HG02981 (cell line): ENCODE results near the gene MACROH2A2.

Source experiments
- ATAC-seq: cut with Tn5 transposase; IDR thresholded peaks from one replicate; pipeline ENCODE4 v1.9.1; 2021; ENCODE audit warnings: mild to moderate bottlenecking, moderate library complexity; ENCODE audit not compliant: unreplicated experiment

MACROH2A2 gene

DNA sequence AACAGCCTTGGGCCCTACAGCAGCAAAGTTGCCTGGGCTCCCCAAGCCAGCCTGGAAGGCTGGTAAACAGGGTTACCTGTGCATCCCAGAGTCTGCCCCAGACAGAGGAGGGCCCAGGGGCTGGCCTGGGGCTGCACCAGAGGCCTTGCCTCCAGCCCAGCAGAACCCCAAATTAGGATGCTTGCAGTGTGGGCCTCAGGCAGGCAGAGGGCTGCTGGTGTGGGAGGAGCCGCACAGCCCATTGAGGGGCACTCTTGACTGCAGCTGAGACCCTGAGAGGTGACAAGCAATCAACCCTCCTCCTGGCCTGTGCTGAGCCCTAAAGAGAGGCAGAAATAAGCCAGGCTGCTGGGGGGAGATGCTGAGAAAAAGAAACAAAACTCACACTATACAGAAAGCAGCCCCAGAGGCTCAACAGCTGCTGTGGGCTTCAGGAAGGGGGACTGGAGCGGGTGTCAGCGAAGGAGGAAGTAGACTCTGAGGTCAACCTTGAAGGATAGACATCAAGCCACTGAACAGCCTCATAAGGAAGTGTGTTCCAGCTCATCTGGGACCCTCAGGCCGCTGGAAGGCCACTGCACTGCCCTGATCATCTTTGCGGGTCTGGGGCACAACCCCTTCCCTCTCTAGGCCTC lies 73.4 kb downstream of the MACROH2A2 start:
- no peak for ATAC-seq

DNA sequence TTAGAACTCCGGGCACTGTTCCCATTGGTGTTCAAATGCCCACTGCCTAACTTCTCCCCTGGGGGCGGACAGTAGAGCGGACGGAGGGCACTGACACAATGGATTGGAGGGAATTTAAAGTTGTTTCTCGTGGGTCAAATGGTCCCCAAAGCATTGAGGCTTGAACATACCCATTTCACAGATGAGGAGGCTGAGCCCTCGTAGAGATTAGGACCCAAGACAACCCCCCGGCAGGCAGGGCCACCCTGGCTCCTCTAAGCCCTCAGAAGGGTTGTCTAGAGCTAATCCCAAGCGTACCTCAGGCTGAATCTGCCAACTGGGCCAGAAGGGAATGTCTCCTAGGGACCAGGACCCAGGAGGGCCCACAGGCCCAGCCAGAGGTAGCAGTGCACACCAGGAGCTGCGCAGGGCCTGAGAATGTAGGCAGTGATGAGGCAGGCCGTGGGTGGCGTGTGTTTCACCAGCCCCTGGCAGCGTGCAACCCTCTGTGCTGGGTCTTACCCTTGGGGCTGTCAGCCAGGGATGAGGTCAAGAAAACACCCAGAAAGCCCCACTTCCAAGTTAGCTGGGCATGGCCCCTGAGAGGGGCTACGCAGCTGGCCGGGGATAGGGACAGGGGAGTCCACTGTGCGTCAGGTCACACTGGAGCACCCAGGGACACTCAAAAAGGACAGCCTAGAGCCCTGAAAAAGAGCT lies 74.2 kb downstream of the MACROH2A2 start:
- no peak for ATAC-seq

DNA sequence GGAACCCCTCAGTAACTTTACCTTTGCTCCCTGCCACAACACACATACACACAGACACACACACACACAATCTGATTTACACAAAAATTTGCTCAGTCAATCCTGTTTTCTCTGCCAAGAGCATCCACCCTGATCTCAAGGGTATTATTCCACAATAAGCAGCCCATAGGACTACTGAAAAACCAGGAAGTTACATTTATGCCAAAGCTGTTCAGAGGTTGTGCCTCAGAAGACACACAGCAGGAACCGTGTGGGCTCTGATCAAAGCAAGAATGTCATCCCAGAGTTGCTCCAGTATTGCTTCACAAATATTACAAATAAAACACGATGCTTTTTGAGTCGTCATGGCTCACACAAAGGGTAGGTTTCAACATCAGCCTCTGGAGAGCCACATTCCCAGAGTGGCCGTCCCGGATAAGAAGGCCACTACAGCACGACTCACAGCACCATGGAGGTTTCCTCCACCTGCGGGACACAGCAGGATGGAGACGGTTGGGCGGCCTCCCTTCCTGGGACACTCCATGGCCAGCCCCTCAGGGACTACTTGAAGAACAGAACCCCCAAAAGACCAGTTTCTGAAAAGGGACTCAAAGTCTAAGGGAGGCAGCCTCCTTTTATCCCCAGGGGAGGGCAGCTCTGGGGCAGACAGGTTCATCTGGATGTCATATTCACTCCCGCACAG lies 78.4 kb downstream of the MACROH2A2 start:
- ATAC-seq, result no peak

DNA sequence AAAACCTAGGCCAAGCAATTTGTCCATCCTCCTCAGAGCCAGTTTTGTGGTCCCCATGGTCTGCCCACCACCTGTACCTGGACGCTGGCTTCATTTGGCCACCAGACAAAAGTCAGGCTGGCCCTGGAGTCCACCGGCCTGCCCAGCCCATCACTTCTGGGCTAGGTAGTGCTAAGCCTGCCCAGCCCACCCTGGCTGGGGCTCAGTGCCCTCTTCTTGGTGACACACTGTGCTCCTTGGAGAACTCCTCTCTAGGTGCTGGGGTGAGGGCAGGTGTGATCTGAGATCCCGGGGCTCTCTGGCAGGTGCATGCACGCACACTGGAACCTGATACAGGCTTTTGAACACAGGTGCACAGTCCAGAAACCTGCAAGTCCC lies 78.9 kb downstream of the MACROH2A2 start:
- no peak for ATAC-seq

DNA sequence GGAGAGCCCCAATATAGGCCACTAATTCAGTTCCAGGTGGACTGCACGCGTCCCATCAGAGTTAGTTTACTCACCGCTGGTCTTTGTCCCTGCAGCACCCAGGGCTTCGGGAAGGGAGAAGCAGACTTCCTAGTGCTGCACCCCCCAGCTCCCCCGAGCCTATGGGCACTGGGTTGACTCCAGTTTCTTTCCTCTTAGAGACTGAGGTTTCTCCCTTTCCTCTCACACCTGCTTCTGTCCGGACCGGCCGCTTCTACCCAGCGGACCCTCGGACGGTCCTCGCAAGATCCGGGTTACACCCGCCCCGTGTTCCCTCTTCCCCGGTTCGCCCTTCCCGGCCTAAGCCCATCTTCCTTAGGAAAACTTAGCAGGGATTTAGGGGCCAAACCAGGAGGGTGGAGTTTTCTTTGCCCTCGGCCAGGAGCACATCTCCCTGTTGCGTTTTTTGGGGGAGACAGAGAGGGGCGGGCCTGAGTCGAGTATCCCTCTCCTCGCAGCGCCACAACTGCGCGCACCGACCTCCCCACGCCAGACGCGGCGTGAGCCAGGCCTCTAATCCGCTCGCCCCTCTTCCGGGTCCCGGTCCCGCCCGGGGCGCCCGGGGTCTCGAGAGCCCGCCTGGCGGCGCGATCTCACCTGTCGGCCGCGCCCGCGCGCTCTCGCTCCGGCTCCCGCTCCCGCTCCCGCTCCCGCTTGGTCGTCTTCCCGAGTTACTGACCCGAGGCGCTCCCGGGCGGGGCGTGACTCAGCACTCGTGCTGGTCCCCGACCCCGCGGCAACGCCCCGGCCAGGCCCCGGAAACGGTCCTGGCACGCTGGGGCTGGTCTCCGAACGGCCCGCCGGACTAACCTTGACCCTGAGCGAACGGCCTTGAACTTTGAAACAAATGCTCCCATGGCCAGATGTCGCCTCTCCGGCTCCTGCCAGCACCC lies 79.7 kb downstream of the MACROH2A2 start, which contains the start of gene AIFM2:
Gene AIFM2, minus strand, starts transcription at position 728 of the 932 bp plus-strand sequence. CDS start 8,741 bp downstream, outside the sequence.
- peak; percentile 82 for ATAC-seq

GRCh38 chr10:70135046-70135445 lies 82.4 kb downstream of the MACROH2A2 start:
- no peak for ATAC-seq

- ATAC-seq, result no peak
These were observed 83.0 kb downstream of the MACROH2A2 start for GRCh38 chr10:70135684-70136083.

DNA sequence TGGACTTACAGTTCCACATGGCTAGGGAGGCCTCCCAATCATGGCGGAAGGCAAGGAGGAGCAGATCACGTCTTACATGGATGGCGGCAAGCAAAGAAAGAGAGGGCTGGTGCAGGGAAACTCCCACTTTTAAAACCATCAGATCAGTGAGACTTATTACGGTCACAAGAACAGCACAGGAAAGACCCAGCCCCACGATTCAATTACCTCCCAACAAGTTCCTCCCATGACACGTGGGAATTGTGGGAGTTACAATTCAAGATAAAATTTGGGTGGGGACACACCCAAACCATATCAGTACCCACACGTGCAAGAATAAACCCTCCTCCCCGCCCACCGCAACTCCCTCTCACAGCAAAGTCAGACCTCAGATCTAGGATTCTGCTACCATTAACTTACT lies 84.5 kb downstream of the MACROH2A2 start:
- no peak for ATAC-seq

GRCh38 chr10:70137927-70138883 lies 85.6 kb downstream of the MACROH2A2 start:
- ATAC-seq, result no peak

DNA sequence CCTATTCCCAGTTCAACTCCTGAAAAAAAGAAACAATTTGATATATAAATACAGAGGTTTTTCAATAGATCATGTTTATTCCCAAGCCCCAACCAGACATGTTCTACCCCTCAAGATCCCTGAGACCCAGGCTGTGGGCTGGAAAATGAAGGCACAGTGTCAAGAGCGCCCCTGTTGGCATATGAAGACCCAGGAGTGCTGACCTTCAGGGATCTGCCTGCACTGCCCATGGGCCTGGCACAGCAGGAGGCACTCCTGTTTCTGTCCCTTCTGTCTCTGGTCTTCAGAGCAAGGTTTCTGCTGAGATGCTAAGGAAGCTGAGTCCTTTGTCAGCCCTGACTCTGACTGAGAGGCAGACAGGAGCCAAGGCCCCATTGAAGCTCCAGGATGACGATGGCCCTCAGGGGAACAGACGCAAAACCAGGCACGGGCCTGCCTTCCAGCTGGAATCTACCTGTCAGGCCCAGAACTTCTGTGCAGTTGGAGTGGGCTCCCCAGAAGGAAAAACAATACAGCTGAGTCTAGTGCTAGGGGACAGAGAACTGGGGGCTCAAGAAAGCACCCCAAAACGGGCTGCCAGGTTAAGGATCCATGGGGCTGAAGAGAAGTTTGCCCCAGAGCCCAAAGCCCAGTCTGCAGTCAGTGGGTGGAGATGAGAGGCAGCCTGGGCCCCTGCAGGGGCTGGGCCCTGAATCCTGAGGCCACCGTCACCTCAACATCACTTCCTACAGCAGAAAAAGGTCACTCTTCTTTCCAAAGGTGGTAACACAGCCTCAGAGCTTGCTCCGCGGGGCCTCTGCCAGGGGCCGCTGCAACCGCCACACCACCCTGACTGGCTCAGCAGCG lies 86.7 kb downstream of the MACROH2A2 start:
- no peak for ATAC-seq

DNA sequence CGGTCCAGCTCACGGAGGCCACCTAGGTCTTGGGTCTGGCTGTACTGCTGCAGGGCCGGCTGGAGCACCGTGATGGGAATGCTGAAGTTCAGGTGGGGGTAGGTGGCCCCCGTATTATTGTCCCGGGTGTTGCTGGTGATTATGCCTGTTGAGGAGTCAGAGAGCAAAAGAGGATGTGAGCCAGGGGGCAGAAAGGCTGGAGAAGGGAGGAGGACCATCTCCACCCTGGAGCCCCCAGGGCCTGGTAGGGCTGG lies 87.3 kb downstream of the MACROH2A2 start:
- ATAC-seq, result no peak

- ATAC-seq, result no peak
These were observed 87.7 kb downstream of the MACROH2A2 start for GRCh38 chr10:70140297-70140696.

GRCh38 chr10:70142555-70142954 lies 89.9 kb downstream of the MACROH2A2 start:
- ATAC-seq, result no peak

GRCh38 chr10:70144372-70145110 lies 91.9 kb downstream of the MACROH2A2 start:
- ATAC-seq, result no peak

DNA sequence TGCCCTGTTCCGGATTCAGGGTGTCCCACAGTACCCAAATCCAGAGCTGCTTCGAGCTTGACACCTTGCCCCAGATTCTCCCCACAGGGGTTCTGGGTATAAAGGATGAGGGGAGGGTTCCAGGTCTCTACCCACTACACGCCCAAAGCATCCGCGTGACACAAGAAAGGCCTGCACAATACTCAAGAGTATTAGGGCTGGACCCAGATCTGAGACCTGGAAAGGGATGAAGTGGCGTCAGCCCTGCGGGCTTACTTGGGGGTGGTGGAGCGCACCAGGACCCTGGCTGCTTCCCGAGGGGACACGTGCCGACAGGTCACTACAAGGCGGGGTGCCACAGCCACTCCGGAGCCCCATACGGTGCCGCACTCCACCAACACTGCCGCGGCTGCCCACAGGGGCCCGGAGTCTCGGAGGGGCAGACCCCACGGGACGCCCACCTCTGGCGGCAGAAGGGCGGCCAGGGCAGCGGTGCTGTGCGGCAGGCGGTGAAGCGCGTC lies 92.6 kb downstream of the MACROH2A2 start:
- ATAC-seq, result no peak

GRCh38 chr10:70145666-70146488 lies 93.2 kb downstream of the MACROH2A2 start:
- ATAC-seq, result peak; percentile 47

DNA sequence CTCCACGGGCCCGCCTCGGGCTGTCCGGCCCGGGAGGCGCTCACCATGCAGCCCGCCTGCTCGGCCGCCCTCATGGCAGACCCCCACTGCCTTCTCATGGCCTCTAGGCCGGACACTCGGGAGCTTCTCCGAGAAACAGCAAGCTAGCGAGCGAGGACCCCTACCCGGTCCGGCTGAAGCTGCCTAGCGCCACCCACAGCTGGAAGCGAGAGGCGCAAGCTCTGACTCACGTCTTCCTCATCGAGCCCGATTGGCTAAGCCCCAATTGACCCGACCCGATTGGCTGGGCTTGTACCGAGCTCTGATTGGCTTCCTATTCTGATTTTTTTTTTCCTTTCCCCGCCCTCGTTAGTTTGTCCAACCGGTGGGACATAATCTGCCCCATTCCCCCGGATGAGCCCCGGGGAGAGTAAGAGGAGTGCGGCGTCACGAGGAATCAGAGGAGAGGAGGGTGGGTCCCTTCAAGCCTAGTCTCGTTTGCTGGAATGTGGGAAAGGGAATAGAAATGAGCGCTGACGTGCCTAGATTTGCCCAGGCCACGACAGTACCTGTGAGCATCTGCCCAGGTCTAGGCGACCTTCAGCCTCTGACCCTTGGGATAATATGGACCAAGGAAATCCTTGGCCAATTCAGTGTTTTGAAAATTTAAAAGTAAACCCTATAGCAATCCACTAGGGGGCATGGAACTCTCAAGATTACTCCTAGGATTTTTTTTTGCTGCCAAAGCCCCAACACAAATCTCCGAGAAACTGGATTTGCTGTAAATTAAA lies 94.0 kb downstream of the MACROH2A2 start, which contains the start of gene TYSND1:
Gene TYSND1, minus strand, starts transcription at position 212 of the 770 bp plus-strand sequence. Its CDS starts 114 bp downstream, at position 98.
- ATAC-seq, result peak; percentile 91
